HG02970 (cell line): Measurements from ENCODE around the gene C14orf132.

Source experiments
- ATAC-seq: cut with Tn5 transposase; IDR thresholded peaks from one replicate; pipeline ENCODE4 v1.9.1; 2021; ENCODE audit warnings: mild to moderate bottlenecking, moderate library complexity, moderate number of reproducible peaks; ENCODE audit not compliant: unreplicated experiment, low FRiP score

The C14orf132 gene

GRCh38 chr14:96139879-96140278 lies 100.7 kb downstream of the C14orf132 start:
- ATAC-seq: no peak

- ATAC-seq: no peak
These were observed 101.8 kb downstream of the C14orf132 start for GRCh38 chr14:96140952-96141351.
